Stomach (tissue), 9 donors: ENCODE results near the gene BBS5. TPM values are rescaled to one million over a fixed set of nuclear protein-coding genes. Genes with fewer than 3 reads are reported as not detected.

ENCODE experiments used
- DNase-seq, 2 donors: peaks; one replicate each; pipeline versions ENCODE4 v3.0.0 to v3.0.0-alpha.2; 2013 to 2019
- H3K27ac ChIP-seq, 5 donors: fragments of 200-600 bp in 4 of 5; sonication (generic) in 4 of 5; one replicate each; pipeline ENCODE4 v1.5.1; 2013 to 2019; ENCODE audit warnings: mild to moderate bottlenecking in 1 of 5, moderate library complexity in 1 of 5
- H3K27me3 ChIP-seq, 3 donors: fragments of 200-600 bp; sonication (generic); one replicate each; pipeline ENCODE4 v1.5.1; 2017 to 2019; ENCODE audit warnings: mixed run types in 1 of 3
- H3K36me3 ChIP-seq, 4 donors: fragments of 200-600 bp; sonication (generic); 1 replicate in 3 of 4; 2 replicates in 1 of 4; pipeline ENCODE4 v1.5.1; 2016 to 2019
- H3K4me1 ChIP-seq, 4 donors: fragments of 200-600 bp; sonication (generic); one replicate each; pipeline ENCODE4 v1.5.1; 2016 to 2019
- H3K4me3 ChIP-seq, 4 donors: fragments of 200-600 bp; sonication (generic) in 3 of 4; one replicate each; pipeline ENCODE4 v1.5.1; 2016 to 2019; ENCODE audit warnings: mild to moderate bottlenecking in 1 of 4
- H3K9me3 ChIP-seq, 4 donors: fragments of 200-600 bp; sonication (generic); one replicate each; pipeline ENCODE4 v1.5.1; 2016 to 2019
- CTCF ChIP-seq, 7 experiments: fragments of 450-650 bp in 4 of 7; fragments of 200-600 bp in 3 of 7; sonication (generic) in 3 of 7; IDR thresholded peaks; one replicate each; pipeline ENCODE4 v1.5.1; 2016 to 2019; ENCODE audit warnings: antibody characterized with exemption in 7 of 7, control low read depth in 2 of 7, mild to moderate bottlenecking in 1 of 7
- EP300 ChIP-seq: sonication (generic); formaldehyde crosslinking; IDR thresholded peaks from one replicate; pipeline ENCODE4 v1.6.1; 2017; ENCODE audit warnings: antibody characterized with exemption
- POLR2A ChIP-seq, 4 donors: fragments of 450-650 bp; IDR thresholded peaks; one replicate each; pipeline ENCODE4 v1.6.1; 2016; ENCODE audit warnings: antibody characterized with exemption in 4 of 4, control low read depth in 2 of 4, mild to moderate bottlenecking in 1 of 4, moderate library complexity in 1 of 4
- POLR2AphosphoS5 ChIP-seq, 3 donors: sonication (generic); formaldehyde crosslinking; IDR thresholded peaks; one replicate each; pipeline ENCODE4 v1.6.1; 2016; ENCODE audit warnings: antibody characterized with exemption in 3 of 3
- WGBS, 5 donors: extraction: QIAGEN DNeasy Blood & Tissue Kit in 3 of 5; methylation state at CpG; one replicate each; pipeline versions ENCODE4 v1.1.5 to v1.1.7; 2013 to 2018; 5-methylcytosine and 5-hydroxymethylcytosine counted together
- intact Hi-C: fragments of 100-400 bp; cut with DNase I; formaldehyde crosslinking; loops from one replicate; pipeline ENCODE4 v1.15.1; 2023; ENCODE audit warnings: low total_unique reads
- polyA plus RNA-seq, 3 donors: library from polyadenylated mRNA; stranded (reverse); fragments of 200-250 nt; gene quantifications; one replicate each; pipeline ENCODE4 v1.2.3, GENCODE V29; 2013
- total RNA-seq, 5 donors: library from RNA; depleted of rRNA; stranded (reverse); fragments of >200 nt; gene quantifications; one replicate each; pipeline versions ENCODE4 v1.1.0 to v1.2.3, GENCODE V29; 2014 to 2016
- donor health status: healthy with polysubstance abuse.
- donor health status: Bipolar disorder and iron deficiency.
- donor health status: healthy.

Gene BBS5
- total and polyA plus RNA-seq, 8 donors = 0.58 to 14.0 (median 4.1) TPM

- peak overlapping the region in 1 of 4 donors; percentile 12 for H3K4me3 ChIP-seq
- H3K9me3 ChIP-seq = no peaks in the 10 kb centered on the region
- peaks cover 0 to 44% (median 6%) of the 10 kb centered on the region in 4 donors for H3K4me1 ChIP-seq
- TF ChIP-seq POLR2A (IDR thresholded peaks at IDR 0.05) = no peak
- no peak for TF ChIP-seq EP300
- TF ChIP-seq POLR2AphosphoS5 (IDR thresholded peaks at IDR 0.05) = no peak
- TF ChIP-seq CTCF (IDR thresholded peaks at IDR 0.05) = no peak
- WGBS, 5 donors = 92 to 99% (median 98%) methylated on average over 4 of the region's 4 CpGs
- DNase-seq = no peak
- no peaks in the 10 kb centered on the region for H3K27me3 ChIP-seq
- peak overlapping the region in 1 of 5 donors; percentile 53 for H3K27ac ChIP-seq
- peaks cover 0 to 2% (median 2%) of the 10 kb centered on the region in 4 donors for H3K36me3 ChIP-seq
- intact Hi-C loops = no loop called here
These were observed 31.2 kb downstream of the BBS5 start for GRCh38 chr2:169510496-169510895.

GRCh38 chr2:169511818-169512217 is 32.5 kb downstream of the BBS5 start:
- Histone ChIP-seq H3K36me3 (no peaks in the 10 kb centered on the region), H3K27ac (no peak overlapping the region), H3K4me3 (no peak overlapping the region), H3K4me1 (peaks cover 0 to 44% (median 6%) of the 10 kb centered on the region in 4 donors), H3K27me3 (no peaks in the 10 kb centered on the region), H3K9me3 (no peaks in the 10 kb centered on the region)
- peak in 1 of 2 donors; percentile 11 for DNase-seq
- 33 to 45% (median 42%) methylated on average over 1 of the region's 1 CpG for WGBS, 5 donors
- no peak for TF ChIP-seq CTCF (IDR thresholded peaks at IDR 0.05)
- no peak for TF ChIP-seq EP300
- TF ChIP-seq POLR2AphosphoS5 (IDR thresholded peaks at IDR 0.05) = no peak
- no peak for TF ChIP-seq POLR2A (IDR thresholded peaks at IDR 0.05)
- intact Hi-C loops = no loop called here

- Histone ChIP-seq H3K4me1 (peaks cover 0 to 41% (median 5%) of the 10 kb centered on the region in 4 donors), H3K27me3 (no peaks in the 10 kb centered on the region), H3K4me3 (no peak overlapping the region), H3K27ac (no peak overlapping the region), H3K9me3 (no peaks in the 10 kb centered on the region), H3K36me3 (no peaks in the 10 kb centered on the region)
- 54 to 57% (median 55%) methylated on average over 2 of the region's 2 CpGs for WGBS, 5 donors
- intact Hi-C loops = no loop called here
- TF ChIP-seq CTCF (IDR thresholded peaks at IDR 0.05) = no peak
- TF ChIP-seq POLR2A (IDR thresholded peaks at IDR 0.05) = no peak
- no peak for TF ChIP-seq POLR2AphosphoS5 (IDR thresholded peaks at IDR 0.05)
- no peak for TF ChIP-seq EP300
- DNase-seq = peak in 1 of 2 donors; percentile 5
These were observed 33.2 kb downstream of the BBS5 start for GRCh38 chr2:169512525-169512924.

- Histone ChIP-seq H3K27ac (no peak overlapping the region), H3K27me3 (no peaks in the 10 kb centered on the region), H3K36me3 (no peaks in the 10 kb centered on the region), H3K4me3 (no peak overlapping the region), H3K9me3 (no peaks in the 10 kb centered on the region), H3K4me1 (peaks cover 0 to 36% (median under 1%) of the 10 kb centered on the region in 4 donors)
- DNase-seq = no peak
- WGBS, 5 donors = 89 to 100% (median 97%) methylated on average over 1 of the region's 1 CpG
- intact Hi-C loops = no loop called here
- TF ChIP-seq POLR2AphosphoS5 (IDR thresholded peaks at IDR 0.05) (no peak), EP300 (no peak), POLR2A (IDR thresholded peaks at IDR 0.05) (no peak), CTCF (IDR thresholded peaks at IDR 0.05) (no peak)
These were observed 33.8 kb downstream of the BBS5 start for GRCh38 chr2:169513094-169513493.
